ENCODE results near the gene COL5A1. TPM values are rescaled to one million over a fixed set of nuclear protein-coding genes. Genes with fewer than 3 reads are reported as not detected.

The COL5A1 gene
- total and polyA plus RNA-seq, 4 donors: 38.2 to 135 (median 88.3) TPM

- Histone ChIP-seq H3K4me3 (ENCODE audit: low read depth, low read length) (no peak overlapping the region), H3K27ac (ENCODE audit: low read depth, low read length) (no peak overlapping the region), H3K36me3 (ENCODE audit: control insufficient read depth, insufficient read depth, low read length) (peaks cover 23% of the 10 kb centered on the region), H3K9me3 (ENCODE audit: control insufficient read depth, insufficient read depth, low read length) (no peaks in the 10 kb centered on the region), H3K4me1 (ENCODE audit: control insufficient read depth, insufficient read depth, low read length) (peaks cover 20% of the 10 kb centered on the region), H3K27me3 (ENCODE audit: control insufficient read depth, insufficient read depth, low read length) (no peaks in the 10 kb centered on the region)
- DNase-seq (ENCODE audit: low read depth in 4 of 6, low spot score in 6 of 6): no peak
- 63% methylated on average over 11 of the region's 13 CpGs for WGBS (ENCODE audit: insufficient coverage)
Measured at GRCh38 chr9:134768332-134768708, 126.7 kb downstream of the COL5A1 start.

- H3K9me3 ChIP-seq (ENCODE audit: control insufficient read depth, insufficient read depth, low read length): no peaks in the 10 kb centered on the region
- peaks cover 24% of the 10 kb centered on the region for H3K4me1 ChIP-seq (ENCODE audit: control insufficient read depth, insufficient read depth, low read length)
- H3K36me3 ChIP-seq (ENCODE audit: control insufficient read depth, insufficient read depth, low read length): peaks cover 27% of the 10 kb centered on the region
- peak in 3 of 6 donors; percentile 25 to 90 (median 78) for DNase-seq (ENCODE audit: low read depth in 4 of 6, low spot score in 6 of 6)
- H3K27ac ChIP-seq (ENCODE audit: low read depth, low read length): no peak overlapping the region
- WGBS (ENCODE audit: insufficient coverage): 55% methylated on average over 20 of the region's 23 CpGs
- no peak overlapping the region for H3K4me3 ChIP-seq (ENCODE audit: low read depth, low read length)
- no peaks in the 10 kb centered on the region for H3K27me3 ChIP-seq (ENCODE audit: control insufficient read depth, insufficient read depth, low read length)
Measured at GRCh38 chr9:134768709-134769351, 127.2 kb downstream of the COL5A1 start.

- Histone ChIP-seq H3K36me3 (ENCODE audit: control insufficient read depth, insufficient read depth, low read length) (peaks cover 18% of the 10 kb centered on the region), H3K27me3 (ENCODE audit: control insufficient read depth, insufficient read depth, low read length) (no peaks in the 10 kb centered on the region), H3K9me3 (ENCODE audit: control insufficient read depth, insufficient read depth, low read length) (no peaks in the 10 kb centered on the region), H3K4me3 (ENCODE audit: low read depth, low read length) (no peak overlapping the region), H3K27ac (ENCODE audit: low read depth, low read length) (no peak overlapping the region), H3K4me1 (ENCODE audit: control insufficient read depth, insufficient read depth, low read length) (peaks cover 37% of the 10 kb centered on the region)
- 82% methylated on average over 28 of the region's 34 CpGs for WGBS (ENCODE audit: insufficient coverage)
- DNase-seq (ENCODE audit: low read depth in 4 of 6, low spot score in 6 of 6): no peak
Measured at GRCh38 chr9:134770972-134771971, 129.7 kb downstream of the COL5A1 start.

- Histone ChIP-seq H3K9me3 (ENCODE audit: control insufficient read depth, insufficient read depth, low read length) (no peaks in the 10 kb centered on the region), H3K27ac (ENCODE audit: low read depth, low read length) (no peak overlapping the region), H3K36me3 (ENCODE audit: control insufficient read depth, insufficient read depth, low read length) (peaks cover 14% of the 10 kb centered on the region), H3K27me3 (ENCODE audit: control insufficient read depth, insufficient read depth, low read length) (no peaks in the 10 kb centered on the region), H3K4me1 (ENCODE audit: control insufficient read depth, insufficient read depth, low read length) (peaks cover 32% of the 10 kb centered on the region), H3K4me3 (ENCODE audit: low read depth, low read length) (no peak overlapping the region)
- DNase-seq (ENCODE audit: low read depth in 4 of 6, low spot score in 6 of 6): no peak
- 84% methylated on average over 12 of the region's 12 CpGs for WGBS (ENCODE audit: insufficient coverage)
Measured at GRCh38 chr9:134772331-134772730, 130.7 kb downstream of the COL5A1 start.

GRCh38 chr9:134773842-134774241 is 132.2 kb downstream of the COL5A1 start:
- H3K4me3 ChIP-seq (ENCODE audit: low read depth, low read length): no peak overlapping the region
- WGBS (ENCODE audit: insufficient coverage): 84% methylated on average over 11 of the region's 11 CpGs
- H3K4me1 ChIP-seq (ENCODE audit: control insufficient read depth, insufficient read depth, low read length): peaks cover 29% of the 10 kb centered on the region
- no peak for DNase-seq (ENCODE audit: low read depth in 4 of 6, low spot score in 6 of 6)
- no peaks in the 10 kb centered on the region for H3K9me3 ChIP-seq (ENCODE audit: control insufficient read depth, insufficient read depth, low read length)
- H3K36me3 ChIP-seq (ENCODE audit: control insufficient read depth, insufficient read depth, low read length): peaks cover 14% of the 10 kb centered on the region
- no peaks in the 10 kb centered on the region for H3K27me3 ChIP-seq (ENCODE audit: control insufficient read depth, insufficient read depth, low read length)
- H3K27ac ChIP-seq (ENCODE audit: low read depth, low read length): no peak overlapping the region

DNA sequence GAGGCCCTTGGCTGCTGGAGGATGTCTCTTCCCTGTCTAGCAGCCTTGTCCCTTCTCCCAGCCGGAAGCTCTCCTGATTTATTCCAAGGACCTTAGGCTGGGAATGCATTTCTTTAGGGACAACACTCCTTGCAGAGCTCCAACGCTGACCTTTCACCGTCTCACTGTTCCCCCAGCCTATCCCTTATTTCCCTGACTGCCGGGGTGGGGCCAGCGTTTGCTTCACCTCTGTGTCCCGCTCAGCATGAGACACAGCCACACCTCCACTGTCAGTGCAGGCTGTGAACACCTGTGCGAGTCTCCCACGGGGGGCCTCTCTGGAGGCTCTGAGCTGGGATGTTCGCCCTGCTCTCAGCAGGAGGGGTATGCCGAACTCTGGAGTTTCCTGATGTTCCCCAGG is 132.8 kb downstream of the COL5A1 start:
- WGBS (ENCODE audit: insufficient coverage): 84% methylated on average over 10 of the region's 10 CpGs
- no peak overlapping the region for H3K4me3 ChIP-seq (ENCODE audit: low read depth, low read length)
- no peak overlapping the region for H3K27ac ChIP-seq (ENCODE audit: low read depth, low read length)
- H3K36me3 ChIP-seq (ENCODE audit: control insufficient read depth, insufficient read depth, low read length): peaks cover 14% of the 10 kb centered on the region
- DNase-seq (ENCODE audit: low read depth in 4 of 6, low spot score in 6 of 6): no peak
- no peaks in the 10 kb centered on the region for H3K9me3 ChIP-seq (ENCODE audit: control insufficient read depth, insufficient read depth, low read length)
- H3K27me3 ChIP-seq (ENCODE audit: control insufficient read depth, insufficient read depth, low read length): no peaks in the 10 kb centered on the region
- peaks cover 29% of the 10 kb centered on the region for H3K4me1 ChIP-seq (ENCODE audit: control insufficient read depth, insufficient read depth, low read length)

- H3K27ac ChIP-seq (ENCODE audit: low read depth, low read length): no peak overlapping the region
- H3K4me1 ChIP-seq (ENCODE audit: control insufficient read depth, insufficient read depth, low read length): peaks cover 29% of the 10 kb centered on the region
- H3K9me3 ChIP-seq (ENCODE audit: control insufficient read depth, insufficient read depth, low read length): no peaks in the 10 kb centered on the region
- H3K4me3 ChIP-seq (ENCODE audit: low read depth, low read length): no peak overlapping the region
- no peaks in the 10 kb centered on the region for H3K27me3 ChIP-seq (ENCODE audit: control insufficient read depth, insufficient read depth, low read length)
- DNase-seq (ENCODE audit: low read depth in 4 of 6, low spot score in 6 of 6): peak in 2 of 6 donors; percentile 63 to 64
- WGBS (ENCODE audit: insufficient coverage): 66% methylated on average over 28 of the region's 30 CpGs
- peaks cover 19% of the 10 kb centered on the region for H3K36me3 ChIP-seq (ENCODE audit: control insufficient read depth, insufficient read depth, low read length)
Measured at GRCh38 chr9:134775081-134775951, 133.7 kb downstream of the COL5A1 start.

DNA sequence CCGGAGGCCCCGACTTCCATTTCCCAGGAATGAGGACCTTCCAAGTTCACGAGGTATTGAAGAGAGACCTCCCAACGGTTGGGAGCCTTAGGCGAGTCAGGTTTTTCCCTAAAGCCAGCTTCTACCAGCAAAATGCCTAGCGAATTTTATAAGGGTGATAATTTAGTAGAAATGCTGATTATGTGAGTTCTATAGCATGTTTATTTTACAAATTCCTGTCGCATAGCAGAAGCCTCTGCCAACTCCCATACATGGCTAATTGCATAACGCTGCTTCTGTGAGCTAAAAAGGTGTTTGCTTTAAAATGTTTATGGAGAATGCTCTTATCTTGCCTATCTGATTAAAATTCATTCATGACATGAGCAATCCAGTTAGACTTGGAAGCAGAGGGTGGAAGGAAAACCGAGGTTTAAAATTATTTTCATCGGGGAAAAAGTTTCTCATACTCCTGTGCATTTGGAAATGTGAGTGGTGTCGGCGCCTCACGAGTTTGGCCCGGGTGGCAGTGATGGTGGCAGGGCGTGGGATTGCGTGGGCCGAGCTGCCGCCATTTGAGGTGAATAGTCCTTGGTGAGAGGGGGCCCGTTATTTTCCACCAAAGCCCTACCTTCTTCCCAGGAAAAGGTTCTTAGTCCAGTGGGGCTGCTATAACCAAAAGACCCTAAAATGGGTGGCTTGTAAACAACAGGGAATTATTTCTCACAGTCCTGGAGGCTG is 134.6 kb downstream of the COL5A1 start:
- Histone ChIP-seq H3K27me3 (ENCODE audit: control insufficient read depth, insufficient read depth, low read length) (peaks cover 3% of the 10 kb centered on the region), H3K27ac (ENCODE audit: low read depth, low read length) (no peak overlapping the region), H3K4me3 (ENCODE audit: low read depth, low read length) (no peak overlapping the region), H3K36me3 (ENCODE audit: control insufficient read depth, insufficient read depth, low read length) (peaks cover 21% of the 10 kb centered on the region), H3K9me3 (ENCODE audit: control insufficient read depth, insufficient read depth, low read length) (no peaks in the 10 kb centered on the region), H3K4me1 (ENCODE audit: control insufficient read depth, insufficient read depth, low read length) (peaks cover 27% of the 10 kb centered on the region)
- WGBS (ENCODE audit: insufficient coverage): 92% methylated on average over 6 of the region's 19 CpGs
- peak in 2 of 6 donors; percentile 36 to 61 for DNase-seq (ENCODE audit: low read depth in 4 of 6, low spot score in 6 of 6)

- no peak overlapping the region for H3K4me3 ChIP-seq (ENCODE audit: low read depth, low read length)
- peaks cover 36% of the 10 kb centered on the region for H3K4me1 ChIP-seq (ENCODE audit: control insufficient read depth, insufficient read depth, low read length)
- H3K27ac ChIP-seq (ENCODE audit: low read depth, low read length): no peak overlapping the region
- peaks cover 3% of the 10 kb centered on the region for H3K27me3 ChIP-seq (ENCODE audit: control insufficient read depth, insufficient read depth, low read length)
- no peaks in the 10 kb centered on the region for H3K9me3 ChIP-seq (ENCODE audit: control insufficient read depth, insufficient read depth, low read length)
- 89% methylated on average over 12 of the region's 13 CpGs for WGBS (ENCODE audit: insufficient coverage)
- peaks cover 24% of the 10 kb centered on the region for H3K36me3 ChIP-seq (ENCODE audit: control insufficient read depth, insufficient read depth, low read length)
- DNase-seq (ENCODE audit: low read depth in 4 of 6, low spot score in 6 of 6): no peak
Measured at GRCh38 chr9:134777153-134777552, 135.6 kb downstream of the COL5A1 start.

Data from spinal cord (tissue), 10 donors.